HepG2 (cell line): Measurements from ENCODE around the gene JPH2. TPM values are rescaled to one million over a fixed set of nuclear protein-coding genes. Genes with fewer than 3 reads are reported as not detected.

ENCODE experiments used
- ARNTL ChIP-seq: sonication (generic); formaldehyde crosslinking; IDR thresholded peaks from 2 replicates; pipeline ENCODE4 v1.4.0; 2020; ENCODE audit warnings: mild to moderate bottlenecking, missing genetic modification reagents
- ATF1 ChIP-seq: IDR thresholded peaks from 2 replicates; pipeline ENCODE4 v1.6.1; 2016; ENCODE audit warnings: mild to moderate bottlenecking, control low read depth
- ATF7-NPFF ChIP-seq: sonication (generic); formaldehyde crosslinking; IDR thresholded peaks from 2 replicates; pipeline ENCODE4 v1.8.1; 2023; ENCODE audit warnings: mild to moderate bottlenecking, low read depth, missing genetic modification reagents, moderate library complexity
- CREBL2 ChIP-seq: sonication (generic); formaldehyde crosslinking; IDR thresholded peaks from 2 replicates; pipeline ENCODE4 v1.8.1; 2023; ENCODE audit warnings: missing genetic modification reagents, mild to moderate bottlenecking, borderline replicate concordance
- DRAP1 ChIP-seq: IDR thresholded peaks from 2 replicates; pipeline ENCODE4 v1.6.1; 2016; ENCODE audit warnings: missing genetic modification reagents, missing compliant biosample characterization
- GTF3A ChIP-seq: sonication (generic); formaldehyde crosslinking; conservative IDR thresholded peaks from 2 replicates; pipeline ENCODE4 v1.4.0; 2020; ENCODE audit warnings: mild to moderate bottlenecking, missing genetic modification reagents
- HINFP ChIP-seq: sonication (generic); formaldehyde crosslinking; IDR thresholded peaks from 2 replicates; pipeline ENCODE4 v1.4.0; 2020; ENCODE audit warnings: low read depth, mild to moderate bottlenecking, missing genetic modification reagents
- KAT7 ChIP-seq: IDR thresholded peaks from 2 replicates; pipeline ENCODE4 v1.6.1; 2018; ENCODE audit warnings: borderline replicate concordance, missing compliant biosample characterization
- KLF6 ChIP-seq: IDR thresholded peaks from 2 replicates; pipeline ENCODE4 v1.8.0; 2016; ENCODE audit warnings: missing biosample characterization, missing genetic modification reagents
- KLF9 ChIP-seq: IDR thresholded peaks from 2 replicates; pipeline ENCODE4 v1.6.1; 2016; ENCODE audit warnings: low read depth
- KMT2B ChIP-seq: IDR thresholded peaks from 2 replicates; pipeline ENCODE4 v1.6.1; 2016; ENCODE audit warnings: missing genetic modification reagents, missing compliant biosample characterization
- PHF5A ChIP-seq: IDR thresholded peaks from one replicate; pipeline ENCODE4 v1.6.1; 2018; ENCODE audit warnings: low read depth, missing genetic modification reagents; ENCODE audit not compliant: unreplicated experiment
- POLR2A ChIP-seq, 2 experiments: IDR thresholded peaks; 2 replicates each; pipeline ENCODE4 v1.6.1; 2011; ENCODE audit warnings: low read depth in 2 of 2, low read length in 2 of 2, mild to moderate bottlenecking in 1 of 2, moderate library complexity in 1 of 2; ENCODE audit not compliant: insufficient read depth in 1 of 2
- PPARG ChIP-seq: conservative IDR thresholded peaks from 2 replicates; pipeline ENCODE4 v1.6.1; 2016; ENCODE audit warnings: missing biosample characterization, missing genetic modification reagents
- SIX4 ChIP-seq: sonication (generic); formaldehyde crosslinking; IDR thresholded peaks from 2 replicates; pipeline ENCODE4 v1.4.0; 2020; ENCODE audit warnings: missing genetic modification reagents
- STAT5B ChIP-seq: sonication (generic); formaldehyde crosslinking; IDR thresholded peaks from 2 replicates; pipeline ENCODE4 v1.4.0; 2020; ENCODE audit warnings: missing genetic modification reagents
- ZKSCAN8 ChIP-seq: IDR thresholded peaks from 2 replicates; pipeline ENCODE4 v1.6.1; 2016; ENCODE audit warnings: borderline replicate concordance, missing genetic modification reagents, missing compliant biosample characterization
- ZNF160 ChIP-seq: sonication (generic); formaldehyde crosslinking; IDR thresholded peaks from 2 replicates; pipeline ENCODE4 v1.8.0; 2022; ENCODE audit warnings: mild to moderate bottlenecking, inconsistent platforms, missing genetic modification reagents
- ZNF326 ChIP-seq: sonication (generic); formaldehyde crosslinking; IDR thresholded peaks from 2 replicates; pipeline ENCODE4 v1.4.0; 2020; ENCODE audit warnings: missing genetic modification reagents, borderline replicate concordance
- ZNF33B ChIP-seq: sonication (generic); formaldehyde crosslinking; IDR thresholded peaks from 2 replicates; pipeline ENCODE4 v1.5.1; 2020; ENCODE audit warnings: mild to moderate bottlenecking, missing genetic modification reagents
- ZNF691 ChIP-seq: sonication (generic); formaldehyde crosslinking; IDR thresholded peaks from 2 replicates; pipeline ENCODE4 v1.4.0; 2020; ENCODE audit warnings: missing genetic modification reagents, low read depth, mild to moderate bottlenecking, borderline replicate concordance
- ZNF703 ChIP-seq: sonication (generic); formaldehyde crosslinking; IDR thresholded peaks from 2 replicates; pipeline ENCODE4 v1.5.1; 2020; ENCODE audit warnings: missing genetic modification reagents, mild to moderate bottlenecking, moderate library complexity, borderline replicate concordance
- ZNF704 ChIP-seq: sonication (generic); formaldehyde crosslinking; IDR thresholded peaks from 2 replicates; pipeline ENCODE4 v1.8.1; 2023; ENCODE audit warnings: mild to moderate bottlenecking, inconsistent platforms, moderate library complexity, missing genetic modification reagents, borderline replicate concordance
- polyA plus RNA-seq, 8 experiments: library from polyadenylated mRNA; depleted of rRNA in 3 of 8; stranded (reverse) in 7 of 8; unstranded in 1 of 8; fragments of >200 nt; fragmentation: Illumina TruSeq in 4 of 8; extraction: Trizol in 4 of 8; gene quantifications; 2 replicates each; pipeline versions ENCODE4 v1.2.1 to v1.2.3, GENCODE V29; 2011 to 2016; ENCODE audit warnings: low read depth in 4 of 8, missing spikeins in 1 of 8, mixed read lengths in 1 of 8; ENCODE audit not compliant: insufficient read depth in 1 of 8
- total RNA-seq, 5 experiments: library from RNA; depleted of rRNA; stranded (reverse); fragments of >200 nt; fragmentation: Illumina TruSeq; extraction: Trizol; gene quantifications; 2 replicates each; pipeline ENCODE4 v1.2.3, GENCODE V29; 2016; ENCODE audit warnings: low read depth in 1 of 5

JPH2 gene
- total and polyA plus RNA-seq, 2 of the 13 experiments (the other 11 are each of a cell fraction or from before 2014, with no cell fraction given): 0.42 TPM; not detected in 1

- TF ChIP-seq CREBL2 (no peak), KLF9 (CRISPR knock-in tag) (no peak), ZNF326 (CRISPR knock-in tag) (no peak), GTF3A (CRISPR knock-in tag) (no peak), KLF6 (0 out of 2 replicates have a peak, but pooled peaks have one; percentile 58), ZNF691 (CRISPR knock-in tag) (no peak), HINFP (CRISPR knock-in tag) (no peak), ARNTL (CRISPR knock-in tag) (no peak), PPARG (CRISPR knock-in tag) (0 out of 2 replicates have a peak, but pooled peaks have one; percentile 16), ZNF704 (CRISPR knock-in tag) (no peak), SIX4 (CRISPR knock-in tag) (0 out of 2 replicates have a peak, but pooled peaks have one; percentile 26), STAT5B (0 out of 2 replicates have a peak, but pooled peaks have one; percentile 37), KAT7 (CRISPR knock-in tag) (no peak), ATF1 (CRISPR knock-in tag) (no peak), POLR2A (IDR thresholded peaks at IDR 0.05; ENCODE audit: insufficient read depth in 1 of 2, low read depth in 2 of 2, low read length in 2 of 2) (no peak), ZNF33B (CRISPR knock-in tag) (no peak), ZKSCAN8 (no peak), ATF7-NPFF (CRISPR knock-in tag) (no peak), KMT2B (CRISPR knock-in tag) (0 out of 2 replicates have a peak, but pooled peaks have one; percentile 50), PHF5A (CRISPR knock-in tag) (no peak), ZNF160 (no peak), ZNF703 (CRISPR knock-in tag) (no peak), DRAP1 (peak; percentile 31; the same call in 1 of the 2 replicates)
Measured at GRCh38 chr20:44215125-44215524, 28.1 kb upstream of the JPH2 start (continued).
